Measurements from ENCODE around the gene PSORS1C1. TPM values are rescaled to one million over a fixed set of nuclear protein-coding genes. Genes with fewer than 3 reads are reported as not detected.

Gene PSORS1C1
- total and polyA plus RNA-seq, 10 donors: 0.11 to 3.4 (median 0.76) TPM; not detected in 3

GRCh38 chr6:31120151-31120915 is 5.7 kb downstream of the PSORS1C1 start, which contains the start of gene CDSN:
CDSN (minus strand) TSS chr6:31120446; CDS start chr6:31120419, 27 bp downstream.
- no peak within 1 kb of the TSS for H3K4me3 ChIP-seq
- H3K36me3 ChIP-seq: no peaks in the 10 kb centered on the region
- DNase-seq: no peak
- H3K27me3 ChIP-seq (replicated peaks in 1 of 7): peaks cover 0 to 20% (median 0%) of the 10 kb centered on the region in 7 donors
- H3K9me3 ChIP-seq: no peaks in the 10 kb centered on the region
- intact Hi-C loops (cut with DNase I; ENCODE audit: low total_unique reads): no loop called here
- 75 to 82% (median 77%) methylated on average over 23 to 26 of the region's 26 CpGs for WGBS, 5 donors
- TF ChIP-seq POLR2A (IDR thresholded peaks at IDR 0.05) (no peak), POLR2AphosphoS5 (IDR thresholded peaks at IDR 0.05) (no peak)
- TF ChIP-seq, protein P1, sequence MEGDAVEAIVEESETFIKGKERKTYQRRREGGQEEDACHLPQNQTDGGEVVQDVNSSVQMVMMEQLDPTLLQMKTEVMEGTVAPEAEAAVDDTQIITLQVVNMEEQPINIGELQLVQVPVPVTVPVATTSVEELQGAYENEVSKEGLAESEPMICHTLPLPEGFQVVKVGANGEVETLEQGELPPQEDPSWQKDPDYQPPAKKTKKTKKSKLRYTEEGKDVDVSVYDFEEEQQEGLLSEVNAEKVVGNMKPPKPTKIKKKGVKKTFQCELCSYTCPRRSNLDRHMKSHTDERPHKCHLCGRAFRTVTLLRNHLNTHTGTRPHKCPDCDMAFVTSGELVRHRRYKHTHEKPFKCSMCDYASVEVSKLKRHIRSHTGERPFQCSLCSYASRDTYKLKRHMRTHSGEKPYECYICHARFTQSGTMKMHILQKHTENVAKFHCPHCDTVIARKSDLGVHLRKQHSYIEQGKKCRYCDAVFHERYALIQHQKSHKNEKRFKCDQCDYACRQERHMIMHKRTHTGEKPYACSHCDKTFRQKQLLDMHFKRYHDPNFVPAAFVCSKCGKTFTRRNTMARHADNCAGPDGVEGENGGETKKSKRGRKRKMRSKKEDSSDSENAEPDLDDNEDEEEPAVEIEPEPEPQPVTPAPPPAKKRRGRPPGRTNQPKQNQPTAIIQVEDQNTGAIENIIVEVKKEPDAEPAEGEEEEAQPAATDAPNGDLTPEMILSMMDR (IDR thresholded peaks at IDR 0.05 in 8 of 11, conservative IDR thresholded peaks at IDR 0.05 in 3 of 11): no peak
- no peak within 1 kb of the TSS for H3K27ac ChIP-seq
- H3K4me1 ChIP-seq: peaks cover 0 to 11% (median 0%) of the 10 kb centered on the region in 6 donors

- peaks cover 0 to 16% (median 0%) of the 10 kb centered on the region in 7 donors for H3K27me3 ChIP-seq (replicated peaks in 1 of 7)
- no peaks in the 10 kb centered on the region for H3K36me3 ChIP-seq
- intact Hi-C loops (cut with DNase I; ENCODE audit: low total_unique reads): no loop called here
- TF ChIP-seq POLR2AphosphoS5 (IDR thresholded peaks at IDR 0.05) (no peak), POLR2A (IDR thresholded peaks at IDR 0.05) (no peak)
- TF ChIP-seq, protein P1 (IDR thresholded peaks at IDR 0.05 in 8 of 11, conservative IDR thresholded peaks at IDR 0.05 in 3 of 11): no peak
- WGBS, 5 donors: 80 to 95% (median 88%) methylated on average over 12 of the region's 12 CpGs
- H3K4me1 ChIP-seq: peaks cover 0 to 5% (median 0%) of the 10 kb centered on the region in 6 donors
- no peak overlapping the region for H3K27ac ChIP-seq
- no peaks in the 10 kb centered on the region for H3K9me3 ChIP-seq
- no peak for DNase-seq
- no peak overlapping the region for H3K4me3 ChIP-seq
Measured at GRCh38 chr6:31121131-31121790, 6.7 kb downstream of the PSORS1C1 start.

DNA sequence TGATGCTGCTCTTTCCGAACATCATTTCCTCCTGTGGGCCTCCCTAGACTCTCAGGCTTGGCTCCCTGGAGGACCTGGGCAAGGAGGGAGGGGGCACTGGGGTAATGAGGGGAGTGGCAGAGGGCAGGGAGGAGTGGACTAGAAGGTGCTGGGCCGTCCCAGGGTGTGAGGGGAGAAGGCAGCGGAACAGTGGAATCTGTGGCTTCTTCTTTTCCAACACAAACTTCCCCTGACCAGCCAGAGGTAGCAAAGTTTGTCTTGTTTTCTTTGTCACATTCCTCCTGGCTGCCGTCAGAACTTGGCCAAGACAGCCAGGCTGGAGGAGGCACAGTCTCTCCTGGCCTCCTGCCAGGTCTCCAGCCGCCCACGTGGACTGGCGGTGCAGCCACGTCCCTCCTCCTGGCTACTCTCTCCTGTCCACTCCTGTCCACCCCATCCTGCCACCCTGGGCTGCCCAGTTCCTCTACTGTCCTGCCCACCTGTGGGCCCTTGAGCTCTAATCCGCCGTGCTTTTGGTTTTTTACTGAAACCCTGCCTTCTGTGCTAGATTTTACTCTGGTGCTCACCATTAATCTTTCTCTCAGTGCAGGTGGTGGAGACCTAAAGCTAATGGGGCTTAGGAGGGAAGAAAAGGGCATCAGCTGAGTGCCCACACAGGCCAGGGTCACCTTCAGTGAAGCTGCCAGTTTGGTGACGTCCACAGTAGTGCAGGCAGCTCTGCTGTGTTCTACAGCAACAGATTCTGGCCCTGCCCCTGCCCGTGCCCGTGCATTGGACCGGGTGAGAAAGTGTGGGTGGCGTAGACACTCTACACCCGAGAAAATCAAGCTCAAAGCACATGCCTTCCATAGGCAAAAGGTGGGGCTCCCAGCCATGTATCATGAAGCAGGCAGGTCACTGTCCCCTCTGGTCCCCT is 8.4 kb downstream of the PSORS1C1 start:
- DNase-seq: no peak
- H3K27ac ChIP-seq: no peak overlapping the region
- peaks cover 0 to 10% (median 0%) of the 10 kb centered on the region in 7 donors for H3K27me3 ChIP-seq (replicated peaks in 1 of 7)
- TF ChIP-seq, protein P1 (IDR thresholded peaks at IDR 0.05 in 8 of 11, conservative IDR thresholded peaks at IDR 0.05 in 3 of 11): no peak
- TF ChIP-seq POLR2A (IDR thresholded peaks at IDR 0.05): no peak
- no peak for TF ChIP-seq POLR2AphosphoS5 (IDR thresholded peaks at IDR 0.05)
- no peaks in the 10 kb centered on the region for H3K9me3 ChIP-seq
- intact Hi-C loops (cut with DNase I; ENCODE audit: low total_unique reads): no loop called here
- WGBS, 5 donors: 47 to 70% (median 64%) methylated on average over 16 of the region's 16 CpGs
- no peak overlapping the region for H3K4me3 ChIP-seq
- H3K36me3 ChIP-seq: no peaks in the 10 kb centered on the region
- H3K4me1 ChIP-seq: peaks cover 0 to 2% (median 0%) of the 10 kb centered on the region in 6 donors

Measured in spleen (tissue), 11 donors.